ENCODE measurements around the gene CNOT8.

The CNOT8 gene

GRCh38 chr5:154815684-154816247 lies 42.7 kb upstream of the CNOT8 start:
- Histone ChIP-seq H3K4me3 (ENCODE audit: low read length) (no peak overlapping the region), H3K9me2 (replicated peaks; ENCODE audit: control insufficient read depth, low read length) (no peaks in the 10 kb centered on the region), H3F3A (ENCODE audit: control insufficient read depth, insufficient read depth) (peaks cover 13% of the 10 kb centered on the region), H4K20me1 (ENCODE audit: control insufficient read depth, insufficient read depth, low read depth, low read length) (peaks cover 15% of the 10 kb centered on the region), H3K4me1 (ENCODE audit: control insufficient read depth, low read length) (no peaks in the 10 kb centered on the region), H3K36me3 (ENCODE audit: control insufficient read depth, low read length) (peaks cover 90% of the 10 kb centered on the region), H3K79me2 (ENCODE audit: control insufficient read depth, low read length) (peaks cover 13% of the 10 kb centered on the region), H3K9me3 (ENCODE audit: control insufficient read depth, insufficient read depth, low read length) (no peaks in the 10 kb centered on the region), H3K27me3 (ENCODE audit: control insufficient read depth, low read length) (no peaks in the 10 kb centered on the region), H3K27ac (ENCODE audit: low read depth, low read length) (no peak overlapping the region), H3K4me2 (ENCODE audit: low read length) (no peak overlapping the region)
- TF ChIP-seq CTCF (IDR thresholded peaks at IDR 0.05; ENCODE audit: low read depth, low read length, poor library complexity, severe bottlenecking) (no peak), EZH2phosphoT487 (IDR thresholded peaks at IDR 0.05; ENCODE audit: borderline replicate concordance, low read length) (no peak)

GRCh38 chr5:154816891-154817492 lies 41.4 kb upstream of the CNOT8 start:
- H3K27ac ChIP-seq (ENCODE audit: low read depth, low read length) = no peak overlapping the region
- peaks cover 80% of the 10 kb centered on the region for H3K36me3 ChIP-seq (ENCODE audit: control insufficient read depth, low read length)
- peaks cover 15% of the 10 kb centered on the region for H4K20me1 ChIP-seq (ENCODE audit: control insufficient read depth, insufficient read depth, low read depth, low read length)
- TF ChIP-seq EZH2phosphoT487 (IDR thresholded peaks at IDR 0.05; ENCODE audit: borderline replicate concordance, low read length) = no peak
- no peak for TF ChIP-seq CTCF (IDR thresholded peaks at IDR 0.05; ENCODE audit: low read depth, low read length, poor library complexity, severe bottlenecking)
- H3K4me2 ChIP-seq (ENCODE audit: low read length) = no peak overlapping the region
- H3K9me3 ChIP-seq (ENCODE audit: control insufficient read depth, insufficient read depth, low read length) = no peaks in the 10 kb centered on the region
- peaks cover 11% of the 10 kb centered on the region for H3F3A ChIP-seq (ENCODE audit: control insufficient read depth, insufficient read depth)
- H3K9me2 ChIP-seq (replicated peaks; ENCODE audit: control insufficient read depth, low read length) = no peaks in the 10 kb centered on the region
- H3K4me1 ChIP-seq (ENCODE audit: control insufficient read depth, low read length) = no peaks in the 10 kb centered on the region
- peaks cover 9% of the 10 kb centered on the region for H3K79me2 ChIP-seq (ENCODE audit: control insufficient read depth, low read length)
- no peaks in the 10 kb centered on the region for H3K27me3 ChIP-seq (ENCODE audit: control insufficient read depth, low read length)
- no peak overlapping the region for H3K4me3 ChIP-seq (ENCODE audit: low read length)

GRCh38 chr5:154817815-154818214 lies 40.6 kb upstream of the CNOT8 start:
- no peak overlapping the region for H3K4me3 ChIP-seq (ENCODE audit: low read length)
- no peak for TF ChIP-seq EZH2phosphoT487 (IDR thresholded peaks at IDR 0.05; ENCODE audit: borderline replicate concordance, low read length)
- no peak for TF ChIP-seq CTCF (IDR thresholded peaks at IDR 0.05; ENCODE audit: low read depth, low read length, poor library complexity, severe bottlenecking)
- peaks cover 7% of the 10 kb centered on the region for H3K79me2 ChIP-seq (ENCODE audit: control insufficient read depth, low read length)
- no peak overlapping the region for H3K27ac ChIP-seq (ENCODE audit: low read depth, low read length)
- H3K4me2 ChIP-seq (ENCODE audit: low read length) = no peak overlapping the region
- H3K36me3 ChIP-seq (ENCODE audit: control insufficient read depth, low read length) = peaks cover 80% of the 10 kb centered on the region
- H3K9me3 ChIP-seq (ENCODE audit: control insufficient read depth, insufficient read depth, low read length) = no peaks in the 10 kb centered on the region
- no peaks in the 10 kb centered on the region for H3K4me1 ChIP-seq (ENCODE audit: control insufficient read depth, low read length)
- no peaks in the 10 kb centered on the region for H3K27me3 ChIP-seq (ENCODE audit: control insufficient read depth, low read length)
- H3F3A ChIP-seq (ENCODE audit: control insufficient read depth, insufficient read depth) = peaks cover 11% of the 10 kb centered on the region
- H4K20me1 ChIP-seq (ENCODE audit: control insufficient read depth, insufficient read depth, low read depth, low read length) = peaks cover 15% of the 10 kb centered on the region
- no peaks in the 10 kb centered on the region for H3K9me2 ChIP-seq (replicated peaks; ENCODE audit: control insufficient read depth, low read length)
